ENCODE measurements around the gene GTF2H2C_2.
"Not testable (repeated sequence)": the region's sequence is repeated elsewhere in the genome, so short reads cannot be mapped to it uniquely, and the experiment has no call there.

The GTF2H2C_2 gene

GRCh38 chr5:70415117-70415516, at the start of gene GTF2H2C_2:
Gene GTF2H2C_2, plus strand, starts transcription at chr5:70415368.
- not testable (repeated sequence) for DNase-seq

- not testable (repeated sequence) for DNase-seq
These were observed 14.0 kb upstream of the GTF2H2C_2 start for GRCh38 chr5:70400984-70401686.

GRCh38 chr5:70421322-70421721, 6.2 kb downstream of the GTF2H2C_2 start:
- not testable (repeated sequence) for DNase-seq

- DNase-seq, result not testable (repeated sequence)
These were observed 8.0 kb downstream of the GTF2H2C_2 start for GRCh38 chr5:70423215-70423614.

- DNase-seq, result not testable (repeated sequence)
These were observed 23.4 kb downstream of the GTF2H2C_2 start for GRCh38 chr5:70438518-70438917.

- not testable (repeated sequence) for DNase-seq
These were observed 34.4 kb downstream of the GTF2H2C_2 start for GRCh38 chr5:70449565-70449964.

- not testable (repeated sequence) for DNase-seq
These were observed 36.2 kb downstream of the GTF2H2C_2 start for GRCh38 chr5:70451249-70451984.

- not testable (repeated sequence) for DNase-seq
These were observed 41.9 kb downstream of the GTF2H2C_2 start for GRCh38 chr5:70457093-70457492.

GRCh38 chr5:70459188-70459587, 44.0 kb downstream of the GTF2H2C_2 start:
- not testable (repeated sequence) for DNase-seq

- DNase-seq, result not testable (repeated sequence)
These were observed 46.8 kb downstream of the GTF2H2C_2 start for GRCh38 chr5:70461984-70462383.

- DNase-seq, result not testable (repeated sequence)
These were observed 49.0 kb downstream of the GTF2H2C_2 start for GRCh38 chr5:70464019-70464637.

- DNase-seq, result not testable (repeated sequence)
These were observed 54.9 kb downstream of the GTF2H2C_2 start for GRCh38 chr5:70469926-70470509.

Data from NCI-H187 treated with DMSO at 0.1 percent for 48 hours (cell line).